SKM-1 (cell line): Measurements from ENCODE around the gene C1orf50.
A peak's percentile ranks its signal among the peaks of the same experiment; 100 is the strongest.
"Not testable (repeated sequence)": the region's sequence is repeated elsewhere in the genome, so short reads cannot be mapped to it uniquely, and the experiment has no call there.

Source experiments
- DNase-seq: peaks from one replicate; lab custom pipeline; 2025; ENCODE audit not compliant: unreplicated experiment; lab: John Stamatoyannopoulos, UW

Gene C1orf50

DNA sequence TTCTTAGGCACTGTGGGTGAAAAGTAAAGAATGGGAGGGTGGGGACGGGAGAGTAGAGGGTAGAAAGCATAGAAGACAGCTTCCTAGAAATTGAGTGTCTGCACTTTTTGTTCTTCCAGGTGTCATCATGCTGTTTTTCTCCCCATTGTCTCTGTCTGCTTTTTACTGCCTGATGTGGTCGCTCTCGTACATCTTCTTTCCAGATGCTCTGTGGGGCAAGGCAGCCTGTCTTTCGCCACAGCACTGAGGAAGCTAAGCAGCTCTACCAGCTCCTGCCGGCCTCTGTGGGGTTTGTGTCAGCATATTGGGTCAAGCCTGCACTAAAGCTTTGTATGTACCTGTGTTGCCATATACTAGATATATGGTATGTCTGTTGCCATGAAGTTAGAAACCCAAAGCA lies 30.9 kb downstream of the C1orf50 start:
- no peak for DNase-seq

DNA sequence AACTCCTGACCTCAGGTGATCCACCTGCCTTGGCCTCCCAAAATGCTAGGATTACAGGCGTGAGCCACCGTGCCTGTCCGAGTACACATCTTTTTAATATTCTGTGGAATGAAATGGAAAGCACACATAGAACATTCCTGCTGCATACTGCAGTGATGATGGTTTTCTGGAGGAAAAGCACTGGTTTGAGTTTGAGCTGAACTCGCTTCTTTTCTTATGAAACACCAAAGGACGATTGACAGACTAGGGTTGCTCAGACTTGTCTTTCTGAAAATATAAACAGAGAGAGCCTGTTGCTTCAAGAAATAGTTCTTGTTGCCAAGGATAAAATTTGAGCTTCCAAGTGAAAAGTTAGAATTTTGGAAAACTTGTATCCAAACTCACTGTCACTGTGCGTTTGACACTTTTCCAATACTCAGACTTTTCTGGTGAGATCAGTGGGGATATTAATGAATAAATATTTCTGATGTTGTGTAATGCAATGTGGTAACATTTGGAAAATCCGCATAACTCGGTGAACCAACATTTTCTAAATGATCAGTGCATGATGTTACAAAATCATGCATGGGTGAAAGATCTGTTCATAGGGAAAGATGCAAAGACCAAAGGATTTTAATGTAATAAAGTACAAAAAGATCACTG lies 34.9 kb downstream of the C1orf50 start:
- no peak for DNase-seq

DNA sequence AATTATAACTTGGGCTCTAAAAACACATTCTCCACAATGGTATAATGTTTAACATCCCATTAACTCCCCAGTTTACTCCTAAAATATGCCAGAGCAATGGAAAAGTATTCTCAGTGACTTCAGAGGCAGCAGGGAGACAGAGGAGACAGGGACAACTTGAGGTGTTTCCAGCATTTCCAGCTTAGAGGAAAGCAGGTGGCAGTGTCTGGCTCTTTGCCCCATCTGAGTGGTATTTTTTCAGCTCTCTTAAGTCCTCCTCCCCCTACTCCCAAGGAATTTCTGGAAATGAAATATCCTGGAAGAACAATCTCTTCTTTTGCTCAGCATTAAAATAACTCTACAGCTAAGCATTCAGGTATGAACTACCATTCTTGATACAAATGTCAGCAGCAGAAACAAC lies 39.1 kb downstream of the C1orf50 start:
- no peak for DNase-seq

- DNase-seq: no peak
These were observed 39.5 kb downstream of the C1orf50 start for GRCh38 chr1:42806593-42806992.

- no peak for DNase-seq
These were observed 40.1 kb downstream of the C1orf50 start for GRCh38 chr1:42807056-42807668.

- not testable (repeated sequence) for DNase-seq
These were observed 47.8 kb downstream of the C1orf50 start for GRCh38 chr1:42814815-42815214.

GRCh38 chr1:42815941-42816584 lies 49.0 kb downstream of the C1orf50 start:
- no peak for DNase-seq

DNA sequence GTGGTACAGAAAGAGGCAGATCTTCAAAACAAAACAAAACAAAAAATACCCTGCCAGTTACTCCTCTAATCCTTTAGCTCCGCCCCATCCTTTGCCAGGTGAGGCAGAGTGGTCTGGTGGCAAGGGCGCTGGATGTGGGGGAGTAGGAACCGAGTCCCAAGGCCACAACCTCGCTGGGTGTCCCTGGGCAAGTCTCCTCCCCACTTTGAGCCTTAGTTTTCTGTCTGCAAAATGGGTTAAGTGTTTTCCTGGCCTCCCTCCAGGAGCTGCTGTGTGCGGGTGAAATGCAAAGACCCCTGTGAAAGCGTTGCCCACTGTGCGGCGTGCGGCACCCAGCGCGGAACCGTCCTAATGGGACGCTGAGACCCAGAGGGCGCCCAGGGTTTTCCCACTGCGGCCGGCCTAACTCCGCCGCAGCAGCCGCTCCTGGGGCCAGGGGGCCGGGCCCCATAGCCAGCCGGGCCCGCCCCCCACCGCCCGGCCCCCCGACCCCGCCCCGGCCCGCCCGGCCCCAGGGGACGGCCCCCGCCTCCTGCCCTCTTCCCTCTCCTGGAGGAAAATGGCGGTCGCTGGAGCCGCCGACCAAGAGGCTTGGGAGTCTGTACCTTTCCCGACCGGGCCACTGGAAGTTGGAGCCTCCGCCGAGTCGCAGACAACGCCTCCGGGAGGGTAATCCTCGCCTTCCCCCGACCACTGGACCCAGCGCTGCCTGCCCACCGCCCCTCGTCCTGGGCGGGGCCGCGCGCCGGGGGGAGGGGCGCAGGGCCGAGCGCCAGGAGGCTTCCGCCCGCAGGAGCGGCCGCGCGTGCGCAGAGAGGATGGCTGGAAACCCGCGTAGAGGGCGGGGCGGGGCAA lies 49.8 kb downstream of the C1orf50 start, which contains the start of the genes ERMAP and SVBP:
TSS of gene ERMAP (plus strand) at position 538 of the 855 bp plus-strand sequence. CDS start 13,327 bp downstream, outside the sequence.
TSS of gene SVBP (minus strand) at position 813 of the 855 bp plus-strand sequence. CDS start 853 bp downstream, outside the sequence.
- peak; percentile 69 for DNase-seq

GRCh38 chr1:42817440-42817767 lies 50.4 kb downstream of the C1orf50 start:
- DNase-seq: no peak

- DNase-seq: no peak
These were observed 50.9 kb downstream of the C1orf50 start for GRCh38 chr1:42817976-42818375.

DNA sequence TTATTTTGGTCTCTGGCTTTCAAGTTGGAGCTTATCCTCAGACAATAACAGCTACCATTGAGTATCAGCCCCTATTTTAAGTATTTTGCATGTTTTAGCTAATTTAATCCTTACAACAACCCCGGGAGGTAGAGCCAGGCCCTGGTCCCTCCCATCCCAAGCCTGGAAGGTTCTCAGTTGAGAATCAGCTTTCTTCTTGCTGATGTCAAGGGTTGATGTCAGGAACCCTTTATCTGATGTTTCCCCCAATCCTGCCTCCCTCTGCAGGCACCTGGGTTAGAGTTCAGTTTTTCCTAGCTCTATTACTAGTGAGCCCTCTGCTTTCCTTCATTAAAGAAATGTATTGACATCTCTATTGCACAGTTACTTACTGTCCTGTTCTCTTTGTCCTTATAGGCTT lies 53.8 kb downstream of the C1orf50 start:
- DNase-seq: no peak

DNA sequence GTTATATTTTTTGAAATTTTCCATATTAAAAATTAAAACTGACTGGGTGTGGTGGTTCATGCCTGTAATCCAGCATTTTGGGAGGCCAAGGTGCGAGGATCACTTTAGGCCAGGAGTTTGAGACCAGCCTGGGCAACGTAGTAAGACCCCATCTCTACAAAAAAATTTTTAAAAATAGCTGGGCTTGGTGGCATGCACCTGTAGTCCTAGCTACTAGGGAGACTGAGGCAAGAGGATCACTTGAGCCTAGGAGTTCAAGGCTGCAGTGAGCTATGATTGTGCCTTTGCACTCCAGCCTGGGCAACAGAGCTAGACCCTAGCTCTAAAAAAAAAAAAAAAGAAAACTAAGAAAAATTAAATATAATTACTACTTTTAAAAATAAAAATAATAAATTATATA lies 54.6 kb downstream of the C1orf50 start:
- DNase-seq: no peak

GRCh38 chr1:42822800-42823392 lies 55.8 kb downstream of the C1orf50 start:
- no peak for DNase-seq

DNA sequence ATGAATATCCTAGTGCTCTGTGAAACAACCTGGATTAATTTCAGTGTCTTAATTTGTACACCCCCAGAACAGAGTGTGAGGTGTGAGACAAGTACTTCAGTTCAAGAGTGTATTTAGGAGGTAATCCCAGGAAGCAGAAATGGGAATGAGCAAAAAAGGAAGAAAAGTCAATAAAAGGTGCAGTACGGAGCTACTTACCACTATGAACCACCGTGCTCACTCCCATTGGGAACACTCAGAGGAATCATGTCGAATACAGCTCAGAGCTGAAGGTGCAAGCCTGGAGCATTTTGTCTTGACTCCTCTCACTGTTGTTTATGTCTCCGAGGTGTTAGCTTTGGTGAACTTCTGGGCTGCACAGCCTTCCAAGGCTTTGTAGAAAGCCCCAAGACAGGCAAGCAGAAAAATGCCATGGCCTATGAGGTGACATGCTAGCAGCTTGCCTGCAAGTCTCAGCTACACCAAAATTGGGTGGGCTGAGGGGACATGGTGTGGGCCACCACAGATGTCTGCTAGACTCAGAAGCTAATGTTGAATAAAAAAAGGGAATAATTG lies 57.5 kb downstream of the C1orf50 start:
- no peak for DNase-seq

DNA sequence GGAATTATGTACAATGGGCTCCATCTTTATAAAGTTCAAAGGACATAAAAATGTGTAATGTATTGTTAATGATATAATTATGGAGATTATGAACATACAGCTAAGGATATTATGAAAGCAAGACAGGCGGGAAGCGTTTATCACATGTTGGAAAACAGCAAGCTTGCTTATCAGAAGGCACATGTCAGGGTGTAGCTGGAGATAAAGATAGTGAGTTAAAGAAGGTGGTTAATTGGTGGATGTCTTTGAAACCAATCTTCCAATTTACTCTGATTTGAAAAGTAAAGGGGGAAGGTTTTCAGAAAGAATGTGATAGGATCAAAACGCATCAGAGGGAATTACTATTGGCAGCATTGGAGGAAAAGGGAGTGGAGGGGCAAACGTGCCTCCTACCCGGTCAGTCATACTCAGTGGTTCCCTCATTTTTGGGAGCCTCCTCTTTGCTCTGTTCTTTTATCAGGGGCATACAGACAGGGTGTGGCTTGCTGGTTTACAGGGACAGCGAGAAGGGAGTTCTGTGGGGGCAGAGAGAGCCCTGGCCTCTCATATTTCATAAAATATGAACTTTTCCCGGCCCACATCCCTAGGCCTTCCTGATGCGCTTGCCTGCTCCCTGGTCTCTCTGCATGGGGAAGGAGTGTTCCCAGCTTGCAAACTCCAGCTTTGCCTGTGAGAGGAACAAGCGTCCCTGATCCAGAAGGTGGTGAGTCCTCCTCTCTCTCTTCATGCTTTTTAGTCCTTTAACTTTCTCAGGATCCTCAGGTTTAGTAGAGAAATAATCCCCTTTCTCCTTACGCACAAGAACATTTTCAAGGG lies 58.2 kb downstream of the C1orf50 start:
- no peak for DNase-seq
